ENCODE measurements around the gene NKAIN2. TPM values are rescaled to one million over a fixed set of nuclear protein-coding genes. Genes with fewer than 3 reads are reported as not detected.

NKAIN2 gene
- total RNA-seq, 4 donors from 2014 or later: 0.31 to 0.58 (median 0.39) TPM; not detected in 1

GRCh38 chr6:123841067-123841896 is 37.6 kb downstream of the NKAIN2 start:
- TF ChIP-seq, protein P1, sequence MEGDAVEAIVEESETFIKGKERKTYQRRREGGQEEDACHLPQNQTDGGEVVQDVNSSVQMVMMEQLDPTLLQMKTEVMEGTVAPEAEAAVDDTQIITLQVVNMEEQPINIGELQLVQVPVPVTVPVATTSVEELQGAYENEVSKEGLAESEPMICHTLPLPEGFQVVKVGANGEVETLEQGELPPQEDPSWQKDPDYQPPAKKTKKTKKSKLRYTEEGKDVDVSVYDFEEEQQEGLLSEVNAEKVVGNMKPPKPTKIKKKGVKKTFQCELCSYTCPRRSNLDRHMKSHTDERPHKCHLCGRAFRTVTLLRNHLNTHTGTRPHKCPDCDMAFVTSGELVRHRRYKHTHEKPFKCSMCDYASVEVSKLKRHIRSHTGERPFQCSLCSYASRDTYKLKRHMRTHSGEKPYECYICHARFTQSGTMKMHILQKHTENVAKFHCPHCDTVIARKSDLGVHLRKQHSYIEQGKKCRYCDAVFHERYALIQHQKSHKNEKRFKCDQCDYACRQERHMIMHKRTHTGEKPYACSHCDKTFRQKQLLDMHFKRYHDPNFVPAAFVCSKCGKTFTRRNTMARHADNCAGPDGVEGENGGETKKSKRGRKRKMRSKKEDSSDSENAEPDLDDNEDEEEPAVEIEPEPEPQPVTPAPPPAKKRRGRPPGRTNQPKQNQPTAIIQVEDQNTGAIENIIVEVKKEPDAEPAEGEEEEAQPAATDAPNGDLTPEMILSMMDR (IDR thresholded peaks at IDR 0.05 in 4 of 5, conservative IDR thresholded peaks at IDR 0.05 in 1 of 5): no peak
- TF ChIP-seq POLR2A (IDR thresholded peaks at IDR 0.05): no peak
- no peaks in the 10 kb centered on the region for H3K4me1 ChIP-seq
- in situ Hi-C loops (cut with MboI; ENCODE audit: low sequenced_read_pairs in 4 of 4): no loop called here

DNA sequence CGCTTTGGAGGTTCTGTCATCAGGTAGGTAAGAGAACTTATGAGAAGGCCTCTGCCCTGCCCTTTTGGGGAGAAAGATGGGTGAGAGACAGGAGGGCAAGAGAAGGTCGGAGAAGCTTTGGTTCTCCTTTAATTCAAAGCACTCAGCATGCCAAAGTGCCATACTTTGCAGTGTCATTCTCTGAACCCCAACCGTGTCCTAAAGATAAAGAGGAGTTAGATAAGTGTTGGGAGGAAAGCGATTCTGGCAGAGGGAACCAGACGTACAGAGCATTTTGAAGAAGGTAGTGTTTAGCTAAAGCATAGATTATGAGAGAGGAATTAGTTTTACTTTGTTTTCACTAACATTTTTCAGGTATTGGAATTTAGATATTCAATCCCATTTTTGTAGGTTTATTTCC is 40.3 kb downstream of the NKAIN2 start:
- DNase-seq: no peak
- Histone ChIP-seq H3K4me3 (no peak overlapping the region), H3K9me3 (no peaks in the 10 kb centered on the region), H3K27me3 (no peaks in the 10 kb centered on the region), H3K27ac (no peak overlapping the region), H3K36me3 (no peaks in the 10 kb centered on the region), H3K4me1 (no peaks in the 10 kb centered on the region)
- TF ChIP-seq, protein P1 (IDR thresholded peaks at IDR 0.05 in 4 of 5, conservative IDR thresholded peaks at IDR 0.05 in 1 of 5): no peak
- no peak for TF ChIP-seq POLR2A (IDR thresholded peaks at IDR 0.05)
- in situ Hi-C loops (cut with MboI; ENCODE audit: low sequenced_read_pairs in 4 of 4): no loop called here
- ATAC-seq: no peak
- intact Hi-C loops (cut with DNase I; ENCODE audit: low total_unique reads): no loop called here

More at GRCh38 chr6:123841067-123841896, 37.6 kb downstream of the NKAIN2 start:
- H3K4me3 ChIP-seq: no peak overlapping the region
- no peaks in the 10 kb centered on the region for H3K9me3 ChIP-seq
- intact Hi-C loops (cut with DNase I; ENCODE audit: low total_unique reads): no loop called here
- no peaks in the 10 kb centered on the region for H3K27me3 ChIP-seq
- no peak for DNase-seq
- ATAC-seq: no peak
- H3K36me3 ChIP-seq: no peaks in the 10 kb centered on the region
- no peak overlapping the region for H3K27ac ChIP-seq

DNA sequence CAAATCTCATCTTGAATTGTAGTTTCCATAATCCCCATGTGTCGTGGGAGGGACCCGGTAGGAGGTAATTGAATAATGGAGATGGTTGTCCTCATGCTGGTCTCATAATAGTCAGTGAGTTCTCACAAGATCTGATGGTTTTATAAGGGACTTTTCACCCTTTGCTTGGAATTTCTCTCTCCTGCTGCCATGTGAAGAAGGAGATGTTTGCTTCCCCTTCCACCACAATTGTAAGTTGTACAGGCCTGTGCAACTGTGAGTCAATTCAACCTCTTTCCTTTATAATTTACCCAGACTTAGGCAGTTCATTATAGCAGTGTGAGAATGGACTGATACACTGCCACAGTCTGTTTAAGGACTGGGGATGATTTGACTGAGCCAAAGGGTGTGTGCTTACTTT is 44.7 kb downstream of the NKAIN2 start:
- Histone ChIP-seq H3K9me3 (no peaks in the 10 kb centered on the region), H3K4me1 (no peaks in the 10 kb centered on the region), H3K36me3 (no peaks in the 10 kb centered on the region), H3K27ac (no peak overlapping the region), H3K27me3 (no peaks in the 10 kb centered on the region), H3K4me3 (no peak overlapping the region)
- DNase-seq: no peak
- no peak for TF ChIP-seq POLR2A (IDR thresholded peaks at IDR 0.05)
- TF ChIP-seq, protein P1 (IDR thresholded peaks at IDR 0.05 in 4 of 5, conservative IDR thresholded peaks at IDR 0.05 in 1 of 5): no peak
- in situ Hi-C loops (cut with MboI; ENCODE audit: low sequenced_read_pairs in 4 of 4) (no loop called here), intact Hi-C loops (cut with DNase I; ENCODE audit: low total_unique reads) (no loop called here)
- ATAC-seq: no peak

DNA sequence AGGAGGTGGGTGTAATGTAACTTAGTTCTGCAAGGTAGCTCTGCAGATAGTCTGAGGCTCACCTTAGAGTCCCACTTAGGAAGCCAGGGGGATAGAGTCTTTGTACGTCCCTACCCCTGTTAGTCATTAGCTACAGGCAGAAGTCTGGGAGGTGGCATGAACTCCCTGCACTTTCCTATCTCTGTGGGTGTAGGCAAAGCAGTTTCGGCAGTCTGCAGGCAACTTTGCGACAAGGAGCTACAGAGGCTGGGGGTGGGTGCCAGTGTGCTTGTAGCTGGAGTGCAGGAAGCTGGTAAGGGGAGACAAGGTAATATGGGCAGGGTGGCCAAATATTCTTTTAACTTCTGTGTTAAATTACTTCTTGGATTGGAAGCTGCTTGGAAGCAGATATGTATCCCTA is 45.7 kb downstream of the NKAIN2 start:
- intact Hi-C loops (cut with DNase I; ENCODE audit: low total_unique reads): no loop called here
- no peak for TF ChIP-seq POLR2A (IDR thresholded peaks at IDR 0.05)
- TF ChIP-seq, protein P1 (IDR thresholded peaks at IDR 0.05 in 4 of 5, conservative IDR thresholded peaks at IDR 0.05 in 1 of 5): no peak
- Histone ChIP-seq H3K27me3 (no peaks in the 10 kb centered on the region), H3K4me1 (no peaks in the 10 kb centered on the region), H3K27ac (no peak overlapping the region), H3K9me3 (no peaks in the 10 kb centered on the region), H3K36me3 (no peaks in the 10 kb centered on the region), H3K4me3 (no peak overlapping the region)
- no peak for DNase-seq
- ATAC-seq: no peak
- in situ Hi-C loops (cut with MboI; ENCODE audit: low sequenced_read_pairs in 4 of 4): no loop called here
